Upper lobe of right lung (tissue), 1 donor: ENCODE results near the gene FZD2. TPM values are rescaled to one million over a fixed set of nuclear protein-coding genes. Genes with fewer than 3 reads are reported as not detected.
"Not testable (repeated sequence)": the region's sequence is repeated elsewhere in the genome, so short reads cannot be mapped to it uniquely, and the experiment has no call there.

Source experiments
- ATAC-seq: fragments of 200-7000 bp; cut with Tn5 transposase; one replicate; pipeline ENCODE4 v1.9.1; 2020; ENCODE audit warnings: mild to moderate bottlenecking, moderate library complexity
- DNase-seq: peaks from one replicate; pipeline ENCODE4 v3.0.0-alpha.2; 2020
- H3K27ac ChIP-seq: fragments of 200-600 bp; one replicate; pipeline ENCODE4 v1.8.0; 2022
- H3K27me3 ChIP-seq: fragments of 200-600 bp; one replicate; pipeline ENCODE4 v1.8.0; 2022; ENCODE audit warnings: mild to moderate bottlenecking
- H3K36me3 ChIP-seq: fragments of 200-600 bp; one replicate; pipeline ENCODE4 v1.8.0; 2022
- H3K4me1 ChIP-seq: fragments of 200-600 bp; one replicate; pipeline ENCODE4 v1.8.0; 2022
- H3K4me3 ChIP-seq: fragments of 200-600 bp; one replicate; pipeline ENCODE4 v1.8.0; 2022; ENCODE audit warnings: mild to moderate bottlenecking
- H3K9me3 ChIP-seq: fragments of 200-600 bp; one replicate; pipeline ENCODE4 v1.8.0; 2022
- intact Hi-C: fragments of 100-400 bp; cut with DNase I; formaldehyde crosslinking; loops from one replicate; pipeline ENCODE4 v1.11.0; 2022
- total RNA-seq: library from RNA; stranded (reverse); fragmentation: NEBNext Ultra II Directional; extraction: Animal tissue kit (Norgen Biotek cat#: 25700); gene quantifications from one replicate; pipeline ENCODE4 v1.2.1, GENCODE V29; 2021
- TF ChIP-seq, protein P1 (sequence below): fragments of 200-600 bp; IDR thresholded peaks from one replicate; pipeline ENCODE4 v1.8.0; 2022; ENCODE audit warnings: antibody characterized with exemption
- donor health status: DM: no; HTN: yes; CAD: no; lungs with severe emphysema.

The FZD2 gene
- total RNA-seq, 1 donor from 2014 or later = 8.7 TPM

DNA sequence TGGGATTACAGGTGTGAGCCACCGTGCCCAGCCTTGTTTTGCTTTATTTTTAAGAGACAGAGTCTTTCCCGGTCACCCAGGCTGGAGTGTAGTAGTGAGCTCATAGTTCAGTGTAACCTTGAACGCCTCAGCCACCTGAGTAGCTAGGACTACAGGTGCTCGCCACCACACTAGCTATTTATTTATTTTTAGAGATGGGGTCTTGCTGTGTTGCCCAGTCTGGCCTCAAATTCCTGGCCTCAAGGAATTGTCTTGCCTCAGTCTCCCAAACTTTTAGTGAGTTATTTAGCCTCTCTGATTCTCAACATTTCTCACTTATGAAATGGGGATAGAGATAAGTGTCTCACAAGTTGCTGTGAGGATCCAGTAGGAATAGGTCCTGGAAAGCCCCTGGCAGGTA is 21.7 kb downstream of the FZD2 start:
- ATAC-seq = no peak
- Histone ChIP-seq H3K27ac (no peak overlapping the region), H3K9me3 (no peaks in the 10 kb centered on the region), H3K36me3 (no peaks in the 10 kb centered on the region), H3K4me1 (no peaks in the 10 kb centered on the region), H3K4me3 (no peak overlapping the region), H3K27me3 (peaks cover 5% of the 10 kb centered on the region)
- intact Hi-C loops = no loop called here
- TF ChIP-seq, protein P1, sequence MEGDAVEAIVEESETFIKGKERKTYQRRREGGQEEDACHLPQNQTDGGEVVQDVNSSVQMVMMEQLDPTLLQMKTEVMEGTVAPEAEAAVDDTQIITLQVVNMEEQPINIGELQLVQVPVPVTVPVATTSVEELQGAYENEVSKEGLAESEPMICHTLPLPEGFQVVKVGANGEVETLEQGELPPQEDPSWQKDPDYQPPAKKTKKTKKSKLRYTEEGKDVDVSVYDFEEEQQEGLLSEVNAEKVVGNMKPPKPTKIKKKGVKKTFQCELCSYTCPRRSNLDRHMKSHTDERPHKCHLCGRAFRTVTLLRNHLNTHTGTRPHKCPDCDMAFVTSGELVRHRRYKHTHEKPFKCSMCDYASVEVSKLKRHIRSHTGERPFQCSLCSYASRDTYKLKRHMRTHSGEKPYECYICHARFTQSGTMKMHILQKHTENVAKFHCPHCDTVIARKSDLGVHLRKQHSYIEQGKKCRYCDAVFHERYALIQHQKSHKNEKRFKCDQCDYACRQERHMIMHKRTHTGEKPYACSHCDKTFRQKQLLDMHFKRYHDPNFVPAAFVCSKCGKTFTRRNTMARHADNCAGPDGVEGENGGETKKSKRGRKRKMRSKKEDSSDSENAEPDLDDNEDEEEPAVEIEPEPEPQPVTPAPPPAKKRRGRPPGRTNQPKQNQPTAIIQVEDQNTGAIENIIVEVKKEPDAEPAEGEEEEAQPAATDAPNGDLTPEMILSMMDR = no peak
- no peak for DNase-seq

DNA sequence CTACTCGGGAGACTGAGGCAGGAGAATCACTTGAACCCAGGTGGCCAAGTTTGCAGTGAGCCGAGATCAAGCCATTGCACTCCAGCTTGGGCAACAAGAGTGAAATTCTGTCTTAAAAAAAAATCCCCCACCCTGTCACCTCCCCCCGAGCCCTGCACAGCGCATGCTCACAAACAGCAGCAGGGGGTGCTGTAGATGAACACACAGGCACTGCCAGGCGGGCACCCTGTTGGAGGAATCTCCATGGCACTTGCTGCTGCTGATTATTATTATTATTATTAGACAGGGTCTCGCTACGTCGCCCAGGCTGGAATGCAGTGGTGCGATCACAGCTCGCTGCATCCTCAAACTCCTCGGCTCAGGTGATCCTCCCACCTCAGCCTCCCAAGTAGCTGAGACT is 24.6 kb downstream of the FZD2 start:
- intact Hi-C loops = no loop called here
- ATAC-seq = no peak
- TF ChIP-seq, protein P1 = no peak
- H3K27me3 ChIP-seq = no peaks in the 10 kb centered on the region
- no peaks in the 10 kb centered on the region for H3K9me3 ChIP-seq
- DNase-seq = no peak
- H3K4me3 ChIP-seq = no peak overlapping the region
- H3K36me3 ChIP-seq = no peaks in the 10 kb centered on the region
- H3K4me1 ChIP-seq = no peaks in the 10 kb centered on the region
- H3K27ac ChIP-seq = no peak overlapping the region

DNA sequence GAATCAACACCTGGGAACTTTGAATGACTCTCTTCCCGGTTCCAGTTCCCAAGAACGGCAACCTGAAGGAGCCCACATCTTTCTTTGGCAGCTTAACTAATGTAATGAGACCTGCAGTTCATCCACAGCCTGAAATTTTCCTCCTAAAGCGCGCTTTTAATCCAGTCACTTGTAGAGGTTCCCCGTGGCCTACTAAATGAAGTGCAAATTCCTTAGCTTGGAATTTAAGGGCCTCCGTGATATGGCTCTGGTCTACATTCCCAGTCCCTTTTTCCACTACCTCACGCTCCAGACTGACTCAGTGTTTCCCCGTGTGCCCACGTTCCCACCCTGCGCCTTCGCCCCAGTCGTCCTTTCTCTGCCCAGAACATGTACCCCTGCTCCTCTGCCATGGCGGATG is 27.2 kb downstream of the FZD2 start:
- H3K4me1 ChIP-seq = peaks cover 7% of the 10 kb centered on the region
- H3K27ac ChIP-seq = no peak overlapping the region
- no peaks in the 10 kb centered on the region for H3K9me3 ChIP-seq
- DNase-seq (no peak), ATAC-seq (peak; percentile 18)
- no peaks in the 10 kb centered on the region for H3K36me3 ChIP-seq
- no peak overlapping the region for H3K4me3 ChIP-seq
- intact Hi-C loops = no loop called here
- TF ChIP-seq, protein P1 = no peak
- no peaks in the 10 kb centered on the region for H3K27me3 ChIP-seq

DNA sequence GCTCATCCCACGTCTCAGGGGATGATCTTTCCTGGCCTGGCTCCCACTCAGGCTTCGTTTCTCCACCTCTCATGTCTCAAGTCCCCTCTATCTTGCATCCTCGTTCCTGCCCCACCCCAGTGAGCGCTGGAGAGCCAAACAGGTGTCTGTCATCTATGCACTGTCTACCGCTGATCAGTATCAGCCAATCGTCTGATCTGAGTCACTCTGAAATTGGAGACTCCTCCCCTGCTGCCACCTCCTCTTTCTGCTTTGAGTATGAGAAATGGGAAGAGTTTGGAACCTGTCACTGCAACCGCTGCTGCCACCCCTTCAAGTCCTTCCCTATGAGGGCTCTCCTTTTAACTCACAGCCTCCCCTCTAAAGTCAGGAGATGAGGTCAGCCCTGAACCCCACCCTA is 28.0 kb downstream of the FZD2 start:
- Histone ChIP-seq H3K9me3 (no peaks in the 10 kb centered on the region), H3K4me3 (no peak overlapping the region), H3K4me1 (peaks cover 7% of the 10 kb centered on the region), H3K27me3 (no peaks in the 10 kb centered on the region), H3K27ac (no peak overlapping the region), H3K36me3 (no peaks in the 10 kb centered on the region)
- intact Hi-C loops = no loop called here
- DNase-seq (no peak), ATAC-seq (no peak)
- TF ChIP-seq, protein P1 = no peak

DNA sequence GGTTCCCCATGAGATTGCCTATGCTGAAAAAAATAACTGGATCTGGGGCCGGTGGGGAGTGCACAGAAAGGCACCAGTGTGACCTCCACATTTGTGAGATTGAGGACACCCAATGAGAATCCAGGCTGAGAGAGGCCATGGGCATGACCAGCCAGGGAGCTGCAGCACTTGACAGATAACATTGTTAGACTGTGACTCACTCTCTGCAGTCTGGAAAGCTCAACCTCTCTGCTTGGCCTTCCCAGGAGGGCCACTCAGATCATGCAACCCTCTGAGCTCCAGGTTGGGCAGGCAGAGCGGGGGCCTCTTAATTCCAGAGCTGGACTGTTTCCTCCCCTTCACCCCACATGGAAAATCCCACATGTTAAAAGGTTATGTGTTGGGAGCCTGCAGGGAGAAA is 30.1 kb downstream of the FZD2 start:
- intact Hi-C loops = no loop called here
- no peaks in the 10 kb centered on the region for H3K36me3 ChIP-seq
- no peaks in the 10 kb centered on the region for H3K9me3 ChIP-seq
- no peak overlapping the region for H3K4me3 ChIP-seq
- DNase-seq = peak; percentile 66
- ATAC-seq = peak; percentile 95
- H3K27ac ChIP-seq = peak overlapping the region; percentile 55
- H3K27me3 ChIP-seq = no peaks in the 10 kb centered on the region
- H3K4me1 ChIP-seq = peaks cover 7% of the 10 kb centered on the region
- TF ChIP-seq, protein P1 = no peak

DNA sequence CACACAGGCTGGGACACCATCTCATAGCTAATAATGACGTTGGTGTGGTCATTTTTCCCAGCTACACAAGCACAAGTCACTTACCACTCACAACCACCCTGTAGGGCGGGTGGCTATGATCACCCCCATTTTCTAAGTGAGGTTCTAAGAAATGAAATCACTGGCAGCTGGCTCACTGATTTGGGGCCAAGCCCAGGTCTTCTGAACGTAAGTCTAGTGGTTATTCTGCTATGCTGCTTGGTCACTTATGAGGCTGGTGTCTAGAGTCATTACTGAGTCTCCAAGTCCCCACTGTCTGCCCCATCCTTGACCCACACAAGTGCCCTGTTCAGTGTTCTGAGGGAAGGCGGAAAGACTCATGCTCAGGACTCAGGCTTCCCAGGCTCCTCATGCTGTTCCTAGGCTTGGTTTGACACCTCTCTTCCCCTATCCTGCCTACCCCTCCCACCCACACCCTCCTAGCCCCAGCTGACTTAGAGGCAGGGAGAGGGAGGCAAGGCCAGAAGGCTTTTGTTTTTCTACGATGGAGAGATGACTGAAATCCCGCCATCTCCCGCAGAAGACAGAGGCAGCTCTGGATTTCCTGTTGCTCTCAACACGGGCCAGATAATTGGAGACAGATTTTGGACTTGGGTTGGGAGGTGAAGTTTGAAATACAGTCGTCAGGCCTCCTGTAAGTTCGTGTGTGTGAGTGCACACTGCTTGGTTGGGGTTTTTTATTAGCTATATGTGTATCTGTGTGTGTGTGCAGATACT is 32.2 kb downstream of the FZD2 start:
- peaks cover 7% of the 10 kb centered on the region for H3K4me1 ChIP-seq
- ATAC-seq = peak; percentile 42
- TF ChIP-seq, protein P1 = no peak
- H3K27ac ChIP-seq = no peak overlapping the region
- H3K36me3 ChIP-seq = no peaks in the 10 kb centered on the region
- no peaks in the 10 kb centered on the region for H3K27me3 ChIP-seq
- intact Hi-C loops = no loop called here
- no peak overlapping the region for H3K4me3 ChIP-seq
- no peak for DNase-seq
- no peaks in the 10 kb centered on the region for H3K9me3 ChIP-seq

DNA sequence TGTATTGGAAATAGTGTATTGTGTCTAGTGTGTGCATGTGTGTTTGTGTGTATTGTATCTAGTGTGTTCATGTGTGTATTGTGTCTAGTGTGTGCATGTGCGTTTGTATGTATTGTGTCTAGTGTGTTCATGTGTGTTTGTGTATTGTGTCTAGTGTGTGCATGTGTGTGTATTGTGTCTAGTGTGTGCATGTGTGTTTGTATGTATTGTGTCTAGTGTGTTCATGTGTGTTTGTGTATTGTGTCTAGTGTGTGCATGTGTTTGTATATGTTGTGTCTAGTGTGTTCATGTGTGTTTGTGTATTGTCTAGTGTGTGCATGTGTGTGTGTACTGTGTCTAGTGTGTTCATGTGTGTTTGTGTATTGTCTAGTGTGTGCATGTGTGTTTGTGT is 32.8 kb downstream of the FZD2 start:
- DNase-seq, H3K4me1 ChIP-seq, H3K4me3 ChIP-seq, H3K36me3 ChIP-seq, ATAC-seq, H3K27ac ChIP-seq, H3K9me3 ChIP-seq, intact Hi-C loops, H3K27me3 ChIP-seq: not testable (repeated sequence)

DNA sequence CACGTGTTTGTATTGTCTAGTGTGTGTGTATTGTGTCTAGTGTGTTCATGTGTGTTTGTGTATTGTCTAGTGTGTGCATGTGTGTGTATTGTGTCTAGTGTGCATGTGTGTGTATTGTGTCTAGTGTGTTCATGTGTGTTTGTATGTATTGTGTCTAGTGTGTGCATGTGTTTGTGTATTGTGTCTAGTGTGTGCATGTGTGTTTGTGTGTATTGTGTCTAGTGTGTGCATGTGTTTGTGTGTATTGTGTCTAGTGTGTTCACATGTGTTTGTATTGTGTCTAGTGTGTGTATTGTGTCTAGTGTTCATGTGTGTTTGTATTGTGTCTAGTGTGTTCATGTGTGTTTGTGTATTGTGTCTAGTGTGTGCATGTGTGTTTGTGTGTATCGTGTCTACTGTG is 33.5 kb downstream of the FZD2 start:
- H3K27me3 ChIP-seq, H3K36me3 ChIP-seq, H3K4me1 ChIP-seq, ATAC-seq, DNase-seq, H3K4me3 ChIP-seq, intact Hi-C loops, H3K9me3 ChIP-seq, H3K27ac ChIP-seq: not testable (repeated sequence)
